Measurements from ENCODE around the gene CNTN1. TPM values are rescaled to one million over a fixed set of nuclear protein-coding genes. Genes with fewer than 3 reads are reported as not detected.

CNTN1 gene
- total RNA-seq, 1 experiment from 2014 or later = 6.5 TPM

DNA sequence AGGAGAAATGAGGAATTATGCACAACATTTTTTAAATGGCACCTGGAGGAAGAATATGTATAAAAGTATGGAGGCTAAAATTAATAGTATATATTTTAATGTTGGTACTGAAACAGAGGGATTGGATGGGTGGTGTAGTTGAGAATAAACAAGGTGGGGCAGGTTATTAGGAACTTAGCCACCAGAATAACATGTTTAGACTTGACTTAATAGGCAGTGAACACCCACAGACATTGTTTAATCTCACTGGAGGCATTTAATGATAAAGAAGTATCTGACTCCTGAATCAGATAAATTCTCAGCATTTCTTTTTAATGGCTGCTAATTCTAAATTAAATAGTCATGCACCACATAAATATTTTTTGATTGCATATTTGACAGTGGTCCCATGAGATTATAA, 139.7 kb downstream of the CNTN1 start:
- TF ChIP-seq, protein P1, sequence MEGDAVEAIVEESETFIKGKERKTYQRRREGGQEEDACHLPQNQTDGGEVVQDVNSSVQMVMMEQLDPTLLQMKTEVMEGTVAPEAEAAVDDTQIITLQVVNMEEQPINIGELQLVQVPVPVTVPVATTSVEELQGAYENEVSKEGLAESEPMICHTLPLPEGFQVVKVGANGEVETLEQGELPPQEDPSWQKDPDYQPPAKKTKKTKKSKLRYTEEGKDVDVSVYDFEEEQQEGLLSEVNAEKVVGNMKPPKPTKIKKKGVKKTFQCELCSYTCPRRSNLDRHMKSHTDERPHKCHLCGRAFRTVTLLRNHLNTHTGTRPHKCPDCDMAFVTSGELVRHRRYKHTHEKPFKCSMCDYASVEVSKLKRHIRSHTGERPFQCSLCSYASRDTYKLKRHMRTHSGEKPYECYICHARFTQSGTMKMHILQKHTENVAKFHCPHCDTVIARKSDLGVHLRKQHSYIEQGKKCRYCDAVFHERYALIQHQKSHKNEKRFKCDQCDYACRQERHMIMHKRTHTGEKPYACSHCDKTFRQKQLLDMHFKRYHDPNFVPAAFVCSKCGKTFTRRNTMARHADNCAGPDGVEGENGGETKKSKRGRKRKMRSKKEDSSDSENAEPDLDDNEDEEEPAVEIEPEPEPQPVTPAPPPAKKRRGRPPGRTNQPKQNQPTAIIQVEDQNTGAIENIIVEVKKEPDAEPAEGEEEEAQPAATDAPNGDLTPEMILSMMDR (conservative IDR thresholded peaks at IDR 0.05) = no peak

More for the DNA sequence above, 139.7 kb downstream of the CNTN1 start:
- Histone ChIP-seq H3T11ph (ENCODE audit: low read length) (no peak overlapping the region), H3K23me2 (ENCODE audit: insufficient read length, low read depth, low read length, poor library complexity, severe bottlenecking) (peaks cover 3% of the 10 kb centered on the region), H3K9me3 (ENCODE audit: control insufficient read depth, low read depth, low read length) (no peaks in the 10 kb centered on the region), H3K4me2 (ENCODE audit: insufficient read depth, insufficient read length, low read length) (no peak overlapping the region), H2BK20ac (ENCODE audit: low read depth, low read length, poor library complexity, severe bottlenecking) (no peak overlapping the region), H2BK15ac (ENCODE audit: low read depth, low read length) (no peak overlapping the region), H3K79me1 (ENCODE audit: insufficient read depth, low read depth, low read length, poor library complexity, severe bottlenecking) (no peaks in the 10 kb centered on the region), H3K79me2 (ENCODE audit: insufficient read depth, low read length) (no peaks in the 10 kb centered on the region), H3K9ac (ENCODE audit: extremely low read depth, insufficient read length, low read length) (no peak overlapping the region), H3K14ac (ENCODE audit: insufficient read depth, low read length) (no peak overlapping the region), H3K18ac (ENCODE audit: insufficient read length, low read depth, low read length) (no peak overlapping the region), H2BK5ac (ENCODE audit: insufficient read length, low read length) (no peak overlapping the region), H2BK12ac (ENCODE audit: insufficient read length, low read depth, low read length) (no peak overlapping the region), H3K4me1 (ENCODE audit: insufficient read depth, low read length) (0 out of 2 replicates have a peak, but pooled peaks cover 3% of the 10 kb centered on the region), H3K27ac (ENCODE audit: insufficient read length, low read depth, low read length) (no peak overlapping the region), H3K4ac (ENCODE audit: low read depth, low read length) (no peak overlapping the region), H4K91ac (ENCODE audit: insufficient read length, low read depth, low read length) (no peak overlapping the region), H2AK5ac (ENCODE audit: insufficient read length, low read length) (no peak overlapping the region), H3K23ac (ENCODE audit: insufficient read length, low read depth, low read length) (no peak overlapping the region), H4K8ac (replicated peaks; ENCODE audit: insufficient read length, low read depth, low read length) (no peak overlapping the region), H2AFZ (ENCODE audit: low read length) (no peak overlapping the region), H4K5ac (ENCODE audit: insufficient read length, low read depth, low read length) (no peak overlapping the region), H3K56ac (ENCODE audit: insufficient read length, low read depth, low read length) (no peak overlapping the region), H4K20me1 (ENCODE audit: control insufficient read depth, insufficient read depth, insufficient read length) (no peaks in the 10 kb centered on the region), H3K27me3 (ENCODE audit: insufficient read depth, low read length) (no peaks in the 10 kb centered on the region), H2BK120ac (ENCODE audit: low read depth, low read length, poor library complexity, severe bottlenecking) (no peak overlapping the region)
- no peaks in the 10 kb centered on the region for H3K36me3 Mint-ChIP-seq (ENCODE audit: insufficient read depth in 1 of 3, low read depth in 3 of 3)
- peaks cover 17 to 19% of the 10 kb centered on the region in 2 experiments for H3K4me1 Mint-ChIP-seq
- H3K4me3 Mint-ChIP-seq = no peak overlapping the region
- no peaks in the 10 kb centered on the region for H3K9me3 Mint-ChIP-seq
- H3K27ac Mint-ChIP-seq = no peak overlapping the region
- H3K27me3 Mint-ChIP-seq (ENCODE audit: low read depth) = no peaks in the 10 kb centered on the region
- DNase-seq = no peak

All from H9 (cell line).